CD8-positive, alpha-beta memory T cell (primary cell): ENCODE measurements around the gene CDYL. TPM values are rescaled to one million over a fixed set of nuclear protein-coding genes. Genes with fewer than 3 reads are reported as not detected.
A peak's percentile ranks its signal among the peaks of the same experiment; 100 is the strongest.

Experiments used
- CTCF ChIA-PET: fragments of 350-600 bp; sonication (Branson Sonifier 250); formaldehyde crosslinking; loops from one replicate; lab custom pipeline; 2021; ENCODE audit warnings: antibody characterized with exemption; lab: Charles Lee
- POLR2A ChIA-PET: fragments of 350-600 bp; sonication (Branson Sonifier 250); formaldehyde crosslinking; loops from one replicate; lab custom pipeline; 2021; ENCODE audit warnings: antibody characterized with exemption; lab: Charles Lee
- DNase-seq, 5 donors: peaks; one replicate each; pipeline versions ENCODE4 v3.0.0 to v3.0.0-alpha.2; 2020 to 2022; ENCODE audit warnings: mixed read lengths in 1 of 5
- H3K27ac ChIP-seq: one replicate; pipeline ENCODE4 v1.7.0; 2013; ENCODE audit warnings: low read depth, mild to moderate bottlenecking, low read length, moderate library complexity
- H3K27me3 ChIP-seq: 2 replicates; pipeline ENCODE4 v1.7.0; 2013; ENCODE audit warnings: low read length, mild to moderate bottlenecking; ENCODE audit not compliant: insufficient read depth, poor library complexity, severe bottlenecking
- H3K36me3 ChIP-seq: 2 replicates; pipeline ENCODE4 v1.7.0; 2013; ENCODE audit warnings: mild to moderate bottlenecking, low read length, moderate library complexity; ENCODE audit not compliant: insufficient read depth
- H3K4me1 ChIP-seq: 2 replicates; pipeline ENCODE4 v1.7.0; 2013; ENCODE audit warnings: mild to moderate bottlenecking, low read length, moderate library complexity; ENCODE audit not compliant: insufficient read depth
- H3K4me3 ChIP-seq: 2 replicates; pipeline ENCODE4 v1.7.0; 2013; ENCODE audit warnings: mild to moderate bottlenecking, low read length
- H3K9me3 ChIP-seq: 2 replicates; pipeline ENCODE4 v1.7.0; 2013; ENCODE audit warnings: mild to moderate bottlenecking, low read length
- H3K27ac Mint-ChIP-seq, 8 donors: one replicate each; pipeline ENCODE4 v1.8.0; 2020 to 2021; ENCODE audit warnings: mixed read lengths in 8 of 8, mild to moderate bottlenecking in 6 of 8, inconsistent platforms in 3 of 8, moderate library complexity in 3 of 8
- H3K27me3 Mint-ChIP-seq, 2 donors: one replicate each; pipeline ENCODE4 v1.8.0; 2020 to 2021; ENCODE audit warnings: mixed read lengths in 2 of 2, mild to moderate bottlenecking in 1 of 2, moderate library complexity in 1 of 2
- H3K36me3 Mint-ChIP-seq, 3 donors: one replicate each; pipeline ENCODE4 v1.8.0; 2020 to 2021; ENCODE audit warnings: mixed read lengths in 3 of 3, inconsistent platforms in 1 of 3, mild to moderate bottlenecking in 1 of 3
- H3K4me1 Mint-ChIP-seq, 3 donors: one replicate each; pipeline ENCODE4 v1.8.0; 2020 to 2021; ENCODE audit warnings: mixed read lengths in 3 of 3, inconsistent platforms in 1 of 3, mild to moderate bottlenecking in 1 of 3
- H3K4me3 Mint-ChIP-seq, 7 donors: one replicate each; pipeline ENCODE4 v1.8.0; 2020 to 2021; ENCODE audit warnings: mixed read lengths in 7 of 7, mild to moderate bottlenecking in 6 of 7, moderate library complexity in 4 of 7, inconsistent platforms in 2 of 7
- H3K9me3 Mint-ChIP-seq, 5 donors: one replicate each; pipeline ENCODE4 v1.8.0; 2020 to 2022; ENCODE audit warnings: mixed read lengths in 5 of 5, mild to moderate bottlenecking in 3 of 5, moderate library complexity in 2 of 5, inconsistent platforms in 1 of 5
- polyA plus RNA-seq: library from polyadenylated mRNA; unstranded; fragments of 300-500 nt; fragmentation: Illumina TruSeq; gene quantifications from one replicate; pipeline ENCODE4 v1.2.3, GENCODE V29; 2021
- total RNA-seq, 2 experiments: library from RNA; stranded (reverse); gene quantifications; one replicate each; pipeline ENCODE4 v1.2.3, GENCODE V29; 2021

CDYL gene
- total and polyA plus RNA-seq, 3 experiments from 2014 or later, result 7.5 to 32.2 (median 31.7) TPM

- no peak for DNase-seq
- Mint-ChIP-seq H3K27me3 (peaks cover 0 to 1% of the 10 kb centered on the region in 2 donors), H3K4me3 (peak overlapping the region in 2 of 7 donors; percentile 19 to 55), H3K36me3 (peaks cover 2 to 5% (median 3%) of the 10 kb centered on the region in 3 donors), H3K9me3 (no peaks in the 10 kb centered on the region), H3K4me1 (peaks cover 66 to 89% (median 88%) of the 10 kb centered on the region in 3 donors), H3K27ac (peak overlapping the region in 2 of 8 donors; percentile 43 to 52)
- POLR2A ChIA-PET, result no interaction called here
- Histone ChIP-seq H3K4me3 (no peak overlapping the region), H3K27me3 (no peaks in the 10 kb centered on the region), H3K4me1 (peaks cover 22% of the 10 kb centered on the region), H3K9me3 (no peaks in the 10 kb centered on the region), H3K36me3 (no peaks in the 10 kb centered on the region), H3K27ac (no peak overlapping the region)
- CTCF ChIA-PET, result no interaction called here
Measured at GRCh38 chr6:4786996-4787395, 10.8 kb downstream of the CDYL start.

DNA sequence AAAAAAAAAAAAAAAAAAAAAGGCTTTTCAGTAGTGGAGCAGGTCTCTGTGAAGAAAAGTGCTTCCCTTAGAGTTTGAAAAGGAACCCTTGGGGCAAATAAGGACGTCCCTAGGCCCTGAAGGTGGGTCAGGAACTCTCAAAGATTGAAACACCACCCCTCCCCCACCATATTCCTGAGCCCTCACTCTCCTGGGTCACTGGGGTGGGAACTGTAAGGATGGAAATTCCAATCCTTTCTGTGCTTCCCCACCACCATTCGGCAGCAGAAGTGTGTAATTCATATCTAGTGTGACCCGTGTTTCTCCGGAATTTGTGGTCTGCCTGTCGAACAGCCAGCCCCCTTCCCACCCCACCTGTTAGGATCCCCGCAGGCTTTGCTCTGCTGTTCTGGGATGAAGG lies 12.3 kb downstream of the CDYL start:
- Mint-ChIP-seq H3K27me3 (no peaks in the 10 kb centered on the region), H3K36me3 (peaks cover 2 to 3% (median 3%) of the 10 kb centered on the region in 3 donors), H3K4me1 (peaks cover 57 to 74% (median 73%) of the 10 kb centered on the region in 3 donors), H3K4me3 (peak overlapping the region in 2 of 7 donors; percentile 29 to 54), H3K27ac (no peak overlapping the region), H3K9me3 (no peaks in the 10 kb centered on the region)
- no peak for DNase-seq
- H3K4me1 ChIP-seq, result peaks cover 22% of the 10 kb centered on the region
- H3K9me3 ChIP-seq, result no peaks in the 10 kb centered on the region
- ChIA-PET CTCF (no interaction called here), POLR2A (no interaction called here)
- no peaks in the 10 kb centered on the region for H3K27me3 ChIP-seq
- H3K27ac ChIP-seq, result no peak overlapping the region
- no peak overlapping the region for H3K4me3 ChIP-seq
- no peaks in the 10 kb centered on the region for H3K36me3 ChIP-seq

DNA sequence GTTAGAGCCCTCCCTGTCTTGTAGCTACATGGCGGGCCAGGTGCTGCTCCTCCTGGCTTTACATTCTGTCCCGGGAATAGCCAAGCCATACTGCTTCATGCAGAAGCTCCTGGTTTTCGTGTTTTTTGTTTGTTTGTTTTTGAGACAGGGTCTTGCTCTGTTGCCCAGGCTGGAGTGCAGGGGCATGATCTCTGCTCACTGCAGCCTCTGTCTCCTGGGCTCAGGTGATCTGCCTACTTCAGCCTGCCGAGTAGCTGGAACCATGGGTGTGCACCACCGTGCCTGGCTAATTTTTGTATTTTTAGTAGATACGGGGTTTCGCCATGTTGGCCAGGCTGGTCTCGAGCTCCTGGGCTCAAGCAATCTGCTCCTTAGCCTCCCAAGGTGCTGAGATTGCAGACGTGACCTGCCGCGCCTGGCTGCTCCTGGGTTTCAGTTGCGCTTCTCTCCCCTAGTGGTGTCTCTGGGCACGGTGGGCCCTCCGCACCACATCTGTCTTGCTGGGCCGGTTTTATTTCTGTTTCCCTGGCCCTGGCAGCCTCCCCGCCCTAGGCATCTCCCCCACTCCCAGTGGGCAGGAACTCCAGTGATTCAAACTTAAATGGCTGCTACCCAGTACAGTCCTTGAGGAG lies 12.9 kb downstream of the CDYL start:
- Mint-ChIP-seq H3K36me3 (peaks cover 2 to 3% (median 3%) of the 10 kb centered on the region in 3 donors), H3K27ac (no peak overlapping the region), H3K4me1 (peaks cover 52 to 69% (median 67%) of the 10 kb centered on the region in 3 donors), H3K27me3 (no peaks in the 10 kb centered on the region), H3K9me3 (no peaks in the 10 kb centered on the region), H3K4me3 (peak overlapping the region in 5 of 7 donors; percentile 46 to 72 (median 52))
- Histone ChIP-seq H3K9me3 (no peaks in the 10 kb centered on the region), H3K27ac (no peak overlapping the region), H3K27me3 (no peaks in the 10 kb centered on the region), H3K4me3 (no peak overlapping the region), H3K36me3 (no peaks in the 10 kb centered on the region), H3K4me1 (peaks cover 22% of the 10 kb centered on the region)
- POLR2A ChIA-PET, result no interaction called here
- DNase-seq, result no peak
- CTCF ChIA-PET, result no interaction called here

DNA sequence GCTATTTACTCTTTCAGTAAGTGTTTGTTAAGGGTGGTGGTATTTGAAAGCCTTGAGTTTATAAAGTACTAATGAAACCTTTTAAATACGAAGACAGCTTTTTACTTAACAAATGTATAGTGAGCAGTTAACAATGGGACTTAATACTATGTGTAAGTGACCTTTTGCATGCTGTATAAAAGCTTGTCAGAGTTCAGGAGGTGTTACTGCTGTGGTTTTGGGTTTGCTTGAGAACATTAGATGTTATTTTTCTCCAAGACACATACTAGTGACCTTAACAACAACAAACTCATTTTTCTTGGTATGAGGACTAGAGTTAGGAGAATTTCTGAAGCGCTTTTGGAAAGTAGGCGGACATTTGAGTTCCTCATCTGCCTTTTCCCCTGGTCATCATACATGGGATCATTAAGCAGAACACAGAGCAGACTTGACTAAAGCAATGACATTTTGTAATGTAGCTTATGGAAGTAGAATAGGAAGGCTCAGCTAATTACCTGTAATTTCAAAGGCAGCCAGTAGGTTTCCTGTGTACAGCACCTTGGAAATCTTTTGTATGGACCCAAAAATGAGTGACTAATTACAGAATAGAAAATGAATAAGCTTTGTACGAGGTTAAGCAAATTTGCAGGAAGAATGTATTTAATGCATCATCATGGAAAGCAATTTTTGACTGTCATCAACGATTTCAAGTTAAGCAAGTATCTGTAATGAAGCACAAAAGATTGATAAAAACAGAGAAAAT lies 14.1 kb downstream of the CDYL start:
- Histone ChIP-seq H3K4me3 (no peak overlapping the region), H3K36me3 (no peaks in the 10 kb centered on the region), H3K4me1 (peaks cover 22% of the 10 kb centered on the region), H3K9me3 (no peaks in the 10 kb centered on the region), H3K27ac (no peak overlapping the region), H3K27me3 (no peaks in the 10 kb centered on the region)
- POLR2A ChIA-PET, result no interaction called here
- no peaks in the 10 kb centered on the region for H3K9me3 Mint-ChIP-seq
- no peaks in the 10 kb centered on the region for H3K27me3 Mint-ChIP-seq
- no peak for DNase-seq
- CTCF ChIA-PET, result interaction anchor here (0.9 to 1.5 kb wide), 3 partner anchors 10 to 15 kb away, joined by 3 to 4 read pairs (median 4); no protein-coding TSS in a partner anchor
- H3K36me3 Mint-ChIP-seq, result peaks cover 2 to 3% (median 3%) of the 10 kb centered on the region in 3 donors
- peak overlapping the region in 4 of 8 donors; percentile 24 to 68 (median 52) for H3K27ac Mint-ChIP-seq
- H3K4me1 Mint-ChIP-seq, result peaks cover 45 to 59% (median 56%) of the 10 kb centered on the region in 3 donors
- H3K4me3 Mint-ChIP-seq, result peak overlapping the region in 6 of 7 donors; percentile 19 to 72 (median 44)

GRCh38 chr6:4794140-4794707 lies 18.0 kb downstream of the CDYL start:
- Mint-ChIP-seq H3K27me3 (no peaks in the 10 kb centered on the region), H3K9me3 (peaks cover 0 to 3% (median 0%) of the 10 kb centered on the region in 5 donors), H3K4me3 (no peak overlapping the region), H3K27ac (no peak overlapping the region), H3K36me3 (no peaks in the 10 kb centered on the region), H3K4me1 (peaks cover 34 to 53% (median 51%) of the 10 kb centered on the region in 3 donors)
- Histone ChIP-seq H3K4me1 (peaks cover 13% of the 10 kb centered on the region), H3K4me3 (no peak overlapping the region), H3K36me3 (no peaks in the 10 kb centered on the region), H3K27me3 (no peaks in the 10 kb centered on the region), H3K9me3 (no peaks in the 10 kb centered on the region), H3K27ac (no peak overlapping the region)
- CTCF ChIA-PET, result no interaction called here
- no peak for DNase-seq
- POLR2A ChIA-PET, result no interaction called here

DNA sequence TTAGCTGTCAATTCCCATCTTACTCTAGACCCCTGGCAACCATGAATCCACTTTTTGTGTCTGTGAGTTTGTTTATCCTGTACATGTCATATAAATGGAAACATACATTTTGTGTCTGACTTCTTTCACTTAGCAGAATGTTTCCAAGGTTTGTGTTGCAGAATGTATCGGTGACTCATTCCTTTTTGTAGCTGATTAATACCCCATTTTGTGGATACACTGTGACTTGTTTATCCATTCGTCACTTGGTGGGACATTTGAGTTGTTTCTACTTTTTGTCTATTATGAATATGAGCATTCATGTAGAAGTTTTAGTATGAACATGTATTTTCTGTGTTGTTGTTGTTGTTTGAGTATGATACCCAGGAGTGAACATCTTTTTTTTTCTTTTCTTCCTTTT lies 21.4 kb downstream of the CDYL start:
- Mint-ChIP-seq H3K9me3 (peaks cover 5 to 19% (median 14%) of the 10 kb centered on the region in 5 donors), H3K27ac (peak overlapping the region in 1 of 8 donors; percentile 25), H3K27me3 (no peaks in the 10 kb centered on the region), H3K4me3 (no peak overlapping the region), H3K4me1 (peaks cover 39 to 55% (median 52%) of the 10 kb centered on the region in 3 donors), H3K36me3 (peaks cover 0 to 7% (median 0%) of the 10 kb centered on the region in 3 donors)
- no peaks in the 10 kb centered on the region for H3K27me3 ChIP-seq
- H3K36me3 ChIP-seq, result no peaks in the 10 kb centered on the region
- ChIA-PET POLR2A (interaction anchor here (0.7 kb wide), 1 partner anchor 19 kb away, joined by 3 read pairs; no protein-coding TSS in a partner anchor), CTCF (no interaction called here)
- DNase-seq, result no peak
- no peaks in the 10 kb centered on the region for H3K9me3 ChIP-seq
- H3K4me1 ChIP-seq, result peaks cover 14% of the 10 kb centered on the region
- no peak overlapping the region for H3K27ac ChIP-seq
- H3K4me3 ChIP-seq, result no peak overlapping the region

DNA sequence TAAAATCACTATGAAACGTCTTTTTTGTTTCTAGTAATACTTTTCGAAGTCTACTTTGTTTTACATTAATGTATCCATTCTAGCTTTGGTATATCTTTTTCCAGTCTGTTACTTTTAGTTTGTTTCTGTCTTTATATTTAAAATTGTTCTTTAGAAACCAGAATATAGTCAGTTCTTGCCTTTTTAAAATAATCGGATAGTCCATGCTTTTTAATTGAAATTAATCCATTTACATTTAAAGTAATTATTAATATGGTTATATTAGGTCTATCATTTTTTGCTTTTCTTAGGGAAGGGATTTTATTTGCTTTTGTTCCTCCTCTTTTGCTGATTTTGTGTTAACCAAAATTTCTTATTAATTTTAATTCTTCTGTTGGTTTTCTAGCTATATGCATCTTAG lies 23.7 kb downstream of the CDYL start:
- Mint-ChIP-seq H3K9me3 (peaks cover 5 to 19% (median 14%) of the 10 kb centered on the region in 5 donors), H3K4me1 (peaks cover 56 to 77% (median 75%) of the 10 kb centered on the region in 3 donors), H3K4me3 (no peak overlapping the region), H3K36me3 (peaks cover 0 to 7% (median 0%) of the 10 kb centered on the region in 3 donors), H3K27me3 (no peaks in the 10 kb centered on the region), H3K27ac (no peak overlapping the region)
- DNase-seq, result no peak
- POLR2A ChIA-PET, result interaction anchor here (1.3 kb wide), 1 partner anchor 24 kb away, joined by 3 read pairs; the partner anchor contains the start of gene CDYL
- Histone ChIP-seq H3K36me3 (no peaks in the 10 kb centered on the region), H3K4me1 (peaks cover 21% of the 10 kb centered on the region), H3K4me3 (no peak overlapping the region), H3K27me3 (no peaks in the 10 kb centered on the region), H3K27ac (no peak overlapping the region), H3K9me3 (no peaks in the 10 kb centered on the region)
- CTCF ChIA-PET, result no interaction called here
